ENCODE measurements around the gene LAIR2.
"Not testable (repeated sequence)": the region's sequence is repeated elsewhere in the genome, so short reads cannot be mapped to it uniquely, and the experiment has no call there.

LAIR2 gene

GRCh38 chr19:54493967-54494585 lies 8.6 kb upstream of the LAIR2 start:
- DNase-seq = no peak

- not testable (repeated sequence) for DNase-seq
These were observed 7.3 kb upstream of the LAIR2 start for GRCh38 chr19:54495284-54495683.

GRCh38 chr19:54497747-54498450 lies 4.7 kb upstream of the LAIR2 start:
- not testable (repeated sequence) for DNase-seq

GRCh38 chr19:54498451-54498772 lies 4.2 kb upstream of the LAIR2 start:
- DNase-seq = not testable (repeated sequence)

GRCh38 chr19:54505542-54505941 lies 2.9 kb downstream of the LAIR2 start:
- not testable (repeated sequence) for DNase-seq

- no peak for DNase-seq
These were observed 3.4 kb downstream of the LAIR2 start for GRCh38 chr19:54506079-54506478.

GRCh38 chr19:54507038-54507717 lies 4.5 kb downstream of the LAIR2 start:
- DNase-seq = not testable (repeated sequence)

GRCh38 chr19:54507824-54508223 lies 5.2 kb downstream of the LAIR2 start:
- DNase-seq = no peak

- not testable (repeated sequence) for DNase-seq
These were observed 5.9 kb downstream of the LAIR2 start for GRCh38 chr19:54508487-54508886.

GRCh38 chr19:54509200-54509940 lies 6.7 kb downstream of the LAIR2 start:
- DNase-seq = not testable (repeated sequence)

GRCh38 chr19:54515156-54515555 lies 12.5 kb downstream of the LAIR2 start:
- DNase-seq = no peak

- peak; percentile 9 for DNase-seq
These were observed 14.9 kb downstream of the LAIR2 start for GRCh38 chr19:54517483-54517882.

- no peak for DNase-seq
These were observed 16.2 kb downstream of the LAIR2 start for GRCh38 chr19:54518844-54519243.

GRCh38 chr19:54521022-54521859 lies 18.6 kb downstream of the LAIR2 start:
- DNase-seq = no peak

- no peak for DNase-seq
These were observed 19.4 kb downstream of the LAIR2 start for GRCh38 chr19:54521860-54522513.

- no peak for DNase-seq
These were observed 20.8 kb downstream of the LAIR2 start for GRCh38 chr19:54523403-54523802.

- no peak for DNase-seq
These were observed 23.0 kb downstream of the LAIR2 start for GRCh38 chr19:54525636-54526035.

GRCh38 chr19:54526972-54527371 lies 24.3 kb downstream of the LAIR2 start:
- DNase-seq = no peak

GRCh38 chr19:54530866-54531265 lies 28.2 kb downstream of the LAIR2 start:
- no peak for DNase-seq

GRCh38 chr19:54532528-54532927 lies 29.9 kb downstream of the LAIR2 start:
- no peak for DNase-seq

- no peak for DNase-seq
These were observed 30.8 kb downstream of the LAIR2 start for GRCh38 chr19:54533476-54533875.

- DNase-seq = no peak
These were observed 31.5 kb downstream of the LAIR2 start for GRCh38 chr19:54534156-54534555.

Data from fibroblast of skin of abdomen (primary cell).